NCI-H524 treated with DMSO at 0.1 percent for 48 hours (cell line): ENCODE results near the gene MED23.

Experiments
- DNase-seq: peaks from one replicate; lab custom pipeline; 2025; lab: John Stamatoyannopoulos, UW

Gene MED23

DNA sequence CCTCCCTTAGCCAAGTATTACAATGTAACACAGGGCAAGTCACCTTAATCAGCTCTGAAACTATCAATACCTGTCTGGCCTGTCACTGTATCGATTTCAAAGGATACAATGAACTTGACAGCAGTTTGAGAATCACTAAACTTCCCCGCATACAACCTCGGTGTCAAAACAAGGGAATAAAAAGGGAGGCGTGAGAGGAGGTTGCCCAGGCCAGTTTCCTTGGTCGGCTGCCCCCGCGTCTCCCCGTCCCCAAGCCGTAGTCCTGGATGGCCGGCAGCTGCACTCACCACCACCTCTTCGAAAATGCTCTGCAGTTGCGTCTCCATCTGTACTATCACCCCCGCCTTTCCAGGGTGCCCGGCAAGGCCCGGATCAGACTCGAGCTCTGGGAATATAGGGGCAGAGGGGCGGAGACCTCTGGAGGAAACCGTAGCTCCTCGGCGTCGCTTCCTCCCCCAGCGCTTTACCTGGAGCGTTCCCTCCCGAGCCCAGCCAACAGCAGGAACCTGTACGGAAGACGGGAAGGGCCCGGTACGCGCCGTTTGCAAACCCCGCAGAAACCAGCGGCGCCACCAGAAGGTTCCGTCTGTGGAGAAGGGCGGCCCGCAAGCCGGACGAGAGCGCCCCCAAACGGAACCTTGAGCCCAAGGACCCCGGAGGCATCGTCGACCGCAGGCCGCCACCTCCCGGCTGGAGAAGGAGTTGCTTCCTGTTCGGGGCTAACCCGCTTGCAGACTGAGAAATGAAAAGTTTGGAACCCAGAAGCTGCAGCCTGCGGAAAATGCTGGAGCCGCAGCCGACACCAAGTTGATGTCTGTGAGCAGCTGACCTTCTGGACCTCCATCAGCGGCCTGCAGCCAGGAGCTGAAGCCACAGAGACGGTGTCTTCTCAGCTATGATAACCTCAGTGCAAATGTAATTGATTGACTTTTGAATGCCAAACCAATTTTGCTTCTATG is at the start of gene MED23:
Gene MED23, minus strand, starts transcription at position 519 of the 959 bp plus-strand sequence. Its CDS starts 193 bp downstream, at position 326.
- DNase-seq: peak; percentile 91

DNA sequence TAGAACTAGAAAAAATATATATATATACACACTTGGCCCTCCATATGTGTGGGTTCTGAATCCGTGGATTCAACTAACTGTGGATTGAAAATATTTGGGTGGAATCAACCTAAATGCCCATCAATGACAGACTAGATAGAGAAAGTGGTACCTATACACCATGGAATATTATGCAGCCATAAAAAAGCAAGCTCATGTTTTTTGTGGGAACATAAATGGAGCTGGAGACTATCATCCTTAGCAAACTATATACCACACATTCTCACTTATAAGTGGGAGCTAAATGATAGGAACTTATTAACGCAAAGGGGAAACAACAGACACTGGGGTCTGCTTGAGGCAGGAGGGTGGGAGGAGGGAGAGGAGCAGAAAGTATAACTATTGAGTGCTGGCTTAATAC is 45.1 kb upstream of the MED23 start:
- no peak for DNase-seq

DNA sequence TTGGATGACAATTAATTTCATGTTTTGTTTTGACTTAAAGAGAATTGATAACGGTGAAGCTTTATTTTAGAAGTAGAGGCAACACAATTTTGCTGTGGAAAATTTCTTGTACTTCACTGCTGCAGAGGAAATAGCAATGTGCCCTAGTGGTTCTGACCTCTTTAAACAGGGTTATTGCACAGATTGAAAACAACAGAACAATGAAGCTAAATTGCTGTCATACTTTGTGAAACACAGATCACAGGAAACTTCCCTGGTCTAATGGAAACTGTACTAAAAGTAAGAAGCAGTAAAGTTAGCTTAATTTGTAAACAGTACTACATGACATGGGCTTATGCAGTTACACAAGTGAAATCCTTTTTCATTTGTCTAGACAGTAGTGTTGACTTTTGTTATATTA is 41.8 kb upstream of the MED23 start:
- no peak for DNase-seq

- DNase-seq: no peak
These were observed 35.6 kb upstream of the MED23 start for GRCh38 chr6:131663578-131664165.

GRCh38 chr6:131660195-131660594 is 32.2 kb upstream of the MED23 start:
- DNase-seq: no peak

- no peak for DNase-seq
These were observed 30.2 kb upstream of the MED23 start for GRCh38 chr6:131658287-131658686.

DNA sequence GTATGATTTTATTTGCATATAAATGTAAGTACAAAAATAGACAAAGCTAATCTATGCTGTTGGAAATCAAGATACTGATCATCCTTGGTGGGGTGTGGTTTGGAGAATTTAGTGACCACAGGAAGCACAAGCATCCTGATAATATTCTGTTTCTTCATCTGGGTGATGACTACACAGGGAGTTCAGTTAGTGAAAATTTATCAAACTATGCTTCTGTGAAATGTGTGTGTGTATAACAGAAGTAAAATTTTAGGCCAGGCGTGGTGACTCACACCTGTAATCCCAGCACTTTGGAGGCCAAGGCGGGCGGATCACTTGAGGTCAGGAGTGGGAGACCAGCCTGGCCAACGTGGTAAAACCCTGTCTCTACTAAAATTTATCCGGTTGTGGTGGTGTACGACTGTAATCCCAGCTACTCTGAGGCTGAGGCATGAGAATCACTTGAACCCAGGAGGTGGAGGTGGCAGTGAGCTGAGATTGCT is 29.6 kb upstream of the MED23 start:
- no peak for DNase-seq

- DNase-seq: no peak
These were observed 29.2 kb upstream of the MED23 start for GRCh38 chr6:131657222-131657621.

- no peak for DNase-seq
These were observed 28.6 kb upstream of the MED23 start for GRCh38 chr6:131656667-131657066.

DNA sequence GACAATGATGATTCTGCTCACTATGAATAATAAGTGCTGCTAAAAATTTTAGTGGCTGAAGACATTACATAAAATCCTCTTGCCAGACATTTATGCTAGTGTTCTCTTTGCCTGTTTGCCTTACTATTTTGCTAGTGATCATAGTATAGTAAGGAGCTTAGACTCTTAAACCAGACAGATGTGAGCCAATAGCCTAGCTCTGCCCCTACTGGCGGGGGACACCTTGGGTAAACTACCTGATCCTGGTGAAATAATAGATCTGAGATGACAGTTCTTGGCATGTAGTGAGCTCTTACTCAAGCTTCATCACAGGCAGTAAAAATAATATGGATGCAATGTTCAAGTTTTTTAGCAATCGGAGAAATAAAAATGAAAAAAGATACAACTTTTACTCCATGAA is 27.9 kb upstream of the MED23 start:
- no peak for DNase-seq

GRCh38 chr6:131655387-131655786 is 27.3 kb upstream of the MED23 start:
- no peak for DNase-seq

GRCh38 chr6:131654326-131654725 is 26.3 kb upstream of the MED23 start:
- no peak for DNase-seq

DNA sequence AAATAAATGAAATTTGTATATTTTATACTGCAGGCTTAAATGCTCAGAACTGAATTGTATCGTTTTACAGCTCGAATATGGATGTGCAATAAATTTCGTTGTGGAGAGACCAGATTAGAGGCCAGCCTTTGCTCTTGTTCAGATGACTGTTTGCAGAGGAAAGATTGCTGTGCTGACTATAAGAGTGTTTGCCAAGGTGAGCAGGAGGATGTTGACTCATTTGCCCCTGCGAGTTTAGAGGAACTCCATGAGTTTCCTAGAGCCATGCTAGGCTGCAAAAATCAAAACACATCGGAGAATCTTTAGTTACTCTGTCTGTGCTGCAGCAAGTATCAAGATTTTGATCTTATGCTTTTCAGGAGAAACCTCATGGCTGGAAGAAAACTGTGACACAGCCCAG is 24.4 kb upstream of the MED23 start:
- no peak for DNase-seq

DNA sequence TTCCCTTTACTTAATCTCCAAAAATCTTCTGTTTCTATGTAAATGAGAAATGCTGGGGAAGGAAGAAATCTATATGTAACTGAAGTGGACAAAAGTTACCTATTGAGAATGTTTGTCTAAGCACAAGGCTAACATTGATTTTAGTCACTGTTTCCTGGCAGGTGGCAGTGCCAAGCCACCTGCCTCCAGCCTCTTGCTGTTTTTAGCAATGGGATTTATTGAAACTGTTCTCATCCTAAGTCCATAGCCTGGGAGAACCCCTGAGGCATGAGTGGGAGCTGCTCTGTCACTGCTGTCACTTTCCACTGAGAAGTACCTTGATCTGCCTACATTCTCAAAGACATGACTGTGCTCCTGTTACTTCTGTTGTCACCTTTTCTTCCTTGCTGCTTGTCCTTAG is 23.7 kb upstream of the MED23 start:
- no peak for DNase-seq

- no peak for DNase-seq
These were observed 18.2 kb upstream of the MED23 start for GRCh38 chr6:131646249-131646670.

- DNase-seq: no peak
These were observed 17.8 kb upstream of the MED23 start for GRCh38 chr6:131645846-131646245.

GRCh38 chr6:131644921-131645320 is 16.9 kb upstream of the MED23 start:
- no peak for DNase-seq

- no peak for DNase-seq
These were observed 15.9 kb upstream of the MED23 start for GRCh38 chr6:131643855-131644460.

GRCh38 chr6:131642987-131643611 is 15.1 kb upstream of the MED23 start:
- DNase-seq: no peak

DNA sequence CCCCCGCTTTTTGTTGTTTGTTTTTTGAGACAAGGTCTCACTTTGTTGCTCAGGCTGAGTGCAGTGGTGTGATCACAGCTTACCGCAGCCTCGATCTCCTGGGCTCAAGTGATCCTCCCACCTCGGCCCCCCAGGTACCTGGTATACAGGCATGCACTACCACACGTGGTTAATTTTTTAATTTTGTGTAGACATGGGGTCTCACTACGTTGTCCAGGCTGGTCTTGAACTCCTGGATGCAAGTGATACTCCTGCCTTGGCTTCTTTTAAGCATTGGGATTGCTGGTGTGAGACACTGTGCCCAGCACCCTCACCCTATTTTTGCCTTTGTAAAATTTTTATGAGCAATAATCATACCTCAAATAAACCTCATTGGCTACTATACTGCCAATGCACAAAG is 14.5 kb upstream of the MED23 start:
- DNase-seq: no peak

DNA sequence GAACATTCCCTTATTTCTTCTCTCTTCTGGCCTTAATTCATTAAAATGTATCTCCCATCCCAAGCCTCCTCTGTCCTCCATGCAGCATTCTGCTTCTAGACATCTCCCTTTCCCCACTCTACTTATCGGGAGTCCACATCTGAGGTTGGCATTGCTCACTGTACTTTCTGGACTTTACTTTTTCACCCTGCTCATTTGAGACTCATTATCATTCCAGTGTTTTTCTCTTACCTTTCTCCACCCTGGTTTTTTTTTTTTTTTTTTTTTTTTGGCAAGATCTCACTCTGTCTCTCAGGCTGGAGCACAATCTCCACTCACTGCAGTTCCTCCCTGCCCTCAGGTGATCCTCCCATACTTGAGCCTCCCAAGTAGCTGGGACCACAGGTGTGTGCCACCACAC is 13.5 kb upstream of the MED23 start:
- DNase-seq: no peak

DNA sequence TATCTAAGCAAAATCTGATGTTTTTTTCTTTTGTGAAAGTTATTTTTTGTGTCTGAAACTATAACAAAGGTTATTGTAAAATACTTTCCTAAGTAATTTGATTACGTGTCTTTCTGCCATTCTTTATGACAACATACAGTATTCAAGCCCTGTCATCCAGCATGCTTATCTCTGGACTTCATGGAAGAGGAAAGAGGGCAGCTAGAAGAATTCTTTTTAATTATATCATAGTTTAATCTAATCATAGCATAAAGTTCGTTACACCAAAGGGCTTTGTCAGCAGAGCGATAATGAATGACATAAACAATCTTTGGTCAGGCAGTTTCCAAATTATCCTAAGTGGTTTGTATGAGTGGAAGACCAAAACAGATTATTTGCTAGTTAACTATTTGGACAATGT is 12.5 kb upstream of the MED23 start:
- no peak for DNase-seq
